GM21515 (cell line): ENCODE measurements around the gene PRICKLE1.

ENCODE experiments used
- ATAC-seq: cut with Tn5 transposase; IDR thresholded peaks from one replicate; pipeline ENCODE4 v1.9.1; 2021; ENCODE audit not compliant: unreplicated experiment

PRICKLE1 gene

GRCh38 chr12:42588524-42589464 lies 752 bp downstream of the PRICKLE1 start:
- peak; percentile 22 for ATAC-seq

- no peak for ATAC-seq
These were observed 1.7 kb downstream of the PRICKLE1 start for GRCh38 chr12:42587601-42588523.

GRCh38 chr12:42586268-42586667 lies 3.3 kb downstream of the PRICKLE1 start:
- no peak for ATAC-seq

GRCh38 chr12:42585841-42586216 lies 3.7 kb downstream of the PRICKLE1 start:
- ATAC-seq = no peak

GRCh38 chr12:42585154-42585840 lies 4.2 kb downstream of the PRICKLE1 start:
- no peak for ATAC-seq

GRCh38 chr12:42584651-42585111 lies 4.9 kb downstream of the PRICKLE1 start:
- ATAC-seq = no peak

- ATAC-seq = no peak
These were observed 6.5 kb downstream of the PRICKLE1 start for GRCh38 chr12:42583016-42583415.

GRCh38 chr12:42582498-42582897 lies 7.0 kb downstream of the PRICKLE1 start:
- no peak for ATAC-seq

- no peak for ATAC-seq
These were observed 7.5 kb downstream of the PRICKLE1 start for GRCh38 chr12:42582050-42582449.

GRCh38 chr12:42576374-42576773 lies 13.2 kb downstream of the PRICKLE1 start:
- ATAC-seq = no peak

- ATAC-seq = no peak
These were observed 13.8 kb downstream of the PRICKLE1 start for GRCh38 chr12:42575717-42576116.

- ATAC-seq = no peak
These were observed 14.7 kb downstream of the PRICKLE1 start for GRCh38 chr12:42574851-42575266.

- ATAC-seq = no peak
These were observed 18.1 kb downstream of the PRICKLE1 start for GRCh38 chr12:42571327-42572009.

GRCh38 chr12:42570076-42570475 lies 19.5 kb downstream of the PRICKLE1 start:
- no peak for ATAC-seq

GRCh38 chr12:42568952-42569915 lies 20.3 kb downstream of the PRICKLE1 start:
- ATAC-seq = peak; percentile 61

- no peak for ATAC-seq
These were observed 23.9 kb downstream of the PRICKLE1 start for GRCh38 chr12:42565633-42566032.

- no peak for ATAC-seq
These were observed 24.6 kb downstream of the PRICKLE1 start for GRCh38 chr12:42564996-42565395.

- no peak for ATAC-seq
These were observed 25.0 kb downstream of the PRICKLE1 start for GRCh38 chr12:42564556-42564955.

GRCh38 chr12:42560977-42561376 lies 28.6 kb downstream of the PRICKLE1 start:
- no peak for ATAC-seq
